Measurements from ENCODE around the gene PRR16. TPM values are rescaled to one million over a fixed set of nuclear protein-coding genes. Genes with fewer than 3 reads are reported as not detected.

The PRR16 gene
- total RNA-seq, 2 donors from 2014 or later: 1.2 to 1.4 TPM

DNA sequence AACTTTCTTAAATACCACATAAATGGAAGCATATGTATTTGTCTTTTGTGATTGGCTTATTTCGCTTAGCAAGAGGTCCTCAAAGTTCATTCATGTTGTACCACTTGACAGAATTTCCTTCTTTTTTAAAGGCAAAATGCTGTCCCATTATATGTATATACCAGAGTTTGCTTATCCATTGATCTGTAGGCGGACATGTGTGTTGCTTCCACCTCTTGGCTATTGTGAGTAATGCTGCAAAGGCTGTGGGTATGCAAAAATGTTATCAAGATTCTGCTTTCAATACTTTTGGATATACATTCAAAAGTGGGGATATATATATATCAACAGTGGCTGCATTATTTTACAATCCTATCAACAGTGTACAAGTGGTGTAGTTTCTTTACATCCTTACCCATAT is 271.0 kb downstream of the PRR16 start:
- H3K27ac ChIP-seq: no peak overlapping the region
- H3K4me3 ChIP-seq: no peak overlapping the region
- intact Hi-C loops (cut with DNase I): no loop called here
- H3K36me3 ChIP-seq: no peaks in the 10 kb centered on the region
- no peaks in the 10 kb centered on the region for H3K4me1 ChIP-seq
- TF ChIP-seq, protein P1, sequence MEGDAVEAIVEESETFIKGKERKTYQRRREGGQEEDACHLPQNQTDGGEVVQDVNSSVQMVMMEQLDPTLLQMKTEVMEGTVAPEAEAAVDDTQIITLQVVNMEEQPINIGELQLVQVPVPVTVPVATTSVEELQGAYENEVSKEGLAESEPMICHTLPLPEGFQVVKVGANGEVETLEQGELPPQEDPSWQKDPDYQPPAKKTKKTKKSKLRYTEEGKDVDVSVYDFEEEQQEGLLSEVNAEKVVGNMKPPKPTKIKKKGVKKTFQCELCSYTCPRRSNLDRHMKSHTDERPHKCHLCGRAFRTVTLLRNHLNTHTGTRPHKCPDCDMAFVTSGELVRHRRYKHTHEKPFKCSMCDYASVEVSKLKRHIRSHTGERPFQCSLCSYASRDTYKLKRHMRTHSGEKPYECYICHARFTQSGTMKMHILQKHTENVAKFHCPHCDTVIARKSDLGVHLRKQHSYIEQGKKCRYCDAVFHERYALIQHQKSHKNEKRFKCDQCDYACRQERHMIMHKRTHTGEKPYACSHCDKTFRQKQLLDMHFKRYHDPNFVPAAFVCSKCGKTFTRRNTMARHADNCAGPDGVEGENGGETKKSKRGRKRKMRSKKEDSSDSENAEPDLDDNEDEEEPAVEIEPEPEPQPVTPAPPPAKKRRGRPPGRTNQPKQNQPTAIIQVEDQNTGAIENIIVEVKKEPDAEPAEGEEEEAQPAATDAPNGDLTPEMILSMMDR (IDR thresholded peaks at IDR 0.05): no peak
- no peaks in the 10 kb centered on the region for H3K9me3 ChIP-seq
- no peak overlapping the region for H3K9ac ChIP-seq (ENCODE audit: low read depth in 2 of 2, low read length in 2 of 2)
- no peaks in the 10 kb centered on the region for H3K27me3 ChIP-seq
- DNase-seq: no peak

Data from colonic mucosa (tissue), 4 donors.